NCI-H1694 (cell line): ENCODE measurements around the gene ZNF670.
"Not testable (repeated sequence)": the region's sequence is repeated elsewhere in the genome, so short reads cannot be mapped to it uniquely, and the experiment has no call there.

Experiments
- DNase-seq: peaks from one replicate; lab custom pipeline; 2025; lab: John Stamatoyannopoulos, UW

Gene ZNF670

GRCh38 chr1:247078258-247079140 lies at the start of gene ZNF670:
TSS of gene ZNF670 (minus strand) at chr1:247078811. CDS start at chr1:247078596, 215 bp downstream.
- peak; percentile 96 for DNase-seq

DNA sequence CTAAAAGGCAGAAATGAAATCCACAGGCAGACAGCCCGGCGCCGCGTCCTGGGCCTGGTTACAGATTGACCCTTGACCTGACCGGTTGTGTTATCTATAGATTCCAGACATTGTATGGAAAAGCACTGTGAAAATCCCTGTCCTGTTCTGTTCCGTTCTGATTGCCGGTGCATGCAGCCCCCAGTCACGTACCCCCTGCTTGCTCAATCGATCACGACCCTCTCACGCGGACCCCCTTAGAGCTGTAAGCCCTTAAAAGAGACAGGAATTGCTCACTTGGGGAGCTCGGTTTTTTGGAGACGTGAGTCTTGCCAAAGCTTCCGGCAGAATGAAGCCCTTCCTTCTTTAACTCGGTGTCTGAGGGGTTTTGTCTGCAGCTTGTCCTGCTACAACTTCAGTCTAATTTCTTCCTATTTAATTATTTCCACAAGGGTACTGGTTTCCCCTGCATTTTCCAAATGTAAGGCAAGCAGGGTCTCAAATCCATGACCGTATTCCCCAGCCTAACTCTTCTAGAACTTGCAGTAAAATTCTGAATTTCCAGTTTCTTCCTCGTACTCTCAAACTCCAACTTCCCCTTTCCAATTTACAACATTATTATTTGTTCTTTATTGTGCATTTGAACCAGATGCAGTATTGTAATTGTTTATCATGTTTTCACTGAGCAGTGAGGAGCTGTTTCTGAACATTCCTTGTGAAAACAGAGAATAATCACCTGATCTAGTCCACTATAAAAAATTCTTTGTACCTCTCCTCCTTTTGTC lies 49.1 kb upstream of the ZNF670 start:
- not testable (repeated sequence) for DNase-seq

DNA sequence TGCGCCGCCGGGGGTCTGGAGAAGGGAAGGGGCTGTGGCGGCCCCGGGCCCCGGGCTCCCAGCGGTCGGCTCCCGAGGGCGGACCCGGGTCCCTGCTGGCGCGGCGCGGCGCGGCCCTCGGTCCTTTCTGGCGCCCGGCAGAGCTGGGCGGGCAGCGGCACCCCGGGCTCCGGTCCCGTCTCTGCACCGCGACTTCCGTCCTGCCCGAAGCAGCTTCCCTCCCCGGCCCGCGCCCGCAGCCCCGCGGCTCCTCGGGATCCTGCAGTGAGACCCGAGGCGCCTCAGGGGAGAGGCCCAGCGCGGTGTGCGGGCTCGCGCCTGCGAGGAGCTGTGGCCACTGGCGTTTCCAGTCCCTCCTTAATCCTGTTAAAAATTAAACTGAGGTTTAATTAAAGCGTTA lies 48.0 kb upstream of the ZNF670 start:
- not testable (repeated sequence) for DNase-seq

- not testable (repeated sequence) for DNase-seq
Measured at GRCh38 chr1:247126166-247126565, 47.6 kb upstream of the ZNF670 start.

GRCh38 chr1:247121382-247121781 lies 42.8 kb upstream of the ZNF670 start:
- DNase-seq: no peak

DNA sequence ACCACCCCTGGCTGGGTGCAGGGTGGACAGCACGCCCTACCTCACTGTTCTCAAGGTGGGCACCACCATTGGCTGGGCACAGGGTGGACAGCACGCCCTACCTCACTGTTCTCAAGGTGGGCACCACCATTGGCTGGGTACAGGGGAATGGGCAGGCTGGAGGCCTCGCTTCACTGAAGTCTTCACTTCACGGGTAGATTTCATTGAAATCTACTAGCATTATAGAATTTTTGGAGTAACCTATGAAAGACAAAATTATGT lies 41.7 kb upstream of the ZNF670 start:
- not testable (repeated sequence) for DNase-seq

GRCh38 chr1:247119600-247120407 lies 41.2 kb upstream of the ZNF670 start:
- no peak for DNase-seq

- DNase-seq: no peak
Measured at GRCh38 chr1:247118946-247119446, 40.4 kb upstream of the ZNF670 start.

GRCh38 chr1:247115545-247115944 lies 36.9 kb upstream of the ZNF670 start:
- no peak for DNase-seq

- no peak for DNase-seq
Measured at GRCh38 chr1:247115141-247115510, 36.5 kb upstream of the ZNF670 start.

- no peak for DNase-seq
Measured at GRCh38 chr1:247114351-247115140, 35.9 kb upstream of the ZNF670 start.

- DNase-seq: no peak
Measured at GRCh38 chr1:247113733-247114271, 35.2 kb upstream of the ZNF670 start.

GRCh38 chr1:247113094-247113497 lies 34.5 kb upstream of the ZNF670 start:
- DNase-seq: no peak

DNA sequence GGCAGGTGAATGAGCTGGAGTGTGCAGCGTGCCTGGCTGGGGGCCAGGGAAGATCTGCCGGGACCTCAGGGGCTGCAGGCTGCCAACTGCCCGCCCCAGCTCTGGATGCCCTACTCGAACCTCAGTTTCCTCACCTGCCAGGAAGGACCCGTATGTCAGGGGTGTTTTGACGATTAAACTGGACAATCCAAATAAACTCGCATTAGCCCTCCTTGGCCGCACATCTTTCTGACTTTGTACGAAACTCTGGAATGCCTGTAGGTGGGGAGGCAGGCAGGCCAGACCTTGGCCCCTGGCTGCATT lies 33.8 kb upstream of the ZNF670 start:
- DNase-seq: no peak

- DNase-seq: peak; percentile 8
Measured at GRCh38 chr1:247111700-247112478, 33.3 kb upstream of the ZNF670 start.

DNA sequence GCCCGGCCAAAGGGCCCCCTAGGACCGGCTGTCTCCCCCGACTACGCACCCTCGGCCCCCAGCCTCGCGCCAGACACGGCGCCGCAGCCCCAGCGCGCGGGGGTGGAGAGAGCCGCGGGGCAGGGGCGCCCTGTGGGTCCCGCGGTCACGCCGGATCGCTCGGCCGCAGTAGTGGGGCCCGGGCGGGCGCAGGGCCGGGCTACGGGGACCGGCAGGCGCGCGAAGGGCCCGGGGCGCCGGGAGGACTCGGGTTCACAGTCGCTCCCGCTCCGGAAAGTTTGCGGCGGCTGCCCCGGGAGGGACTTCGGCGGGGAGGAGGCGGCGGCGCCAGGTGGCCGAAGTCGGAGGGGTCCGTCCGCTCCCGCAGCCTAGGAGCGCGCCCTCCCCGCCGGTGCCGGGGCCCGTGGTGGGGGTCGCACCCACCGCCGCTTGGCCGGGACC lies 32.7 kb upstream of the ZNF670 start:
- DNase-seq: no peak

- DNase-seq: no peak
Measured at GRCh38 chr1:247110627-247111258, 32.1 kb upstream of the ZNF670 start.

- DNase-seq: no peak
Measured at GRCh38 chr1:247107694-247108093, 29.1 kb upstream of the ZNF670 start.

GRCh38 chr1:247105966-247106365 lies 27.4 kb upstream of the ZNF670 start:
- no peak for DNase-seq

DNA sequence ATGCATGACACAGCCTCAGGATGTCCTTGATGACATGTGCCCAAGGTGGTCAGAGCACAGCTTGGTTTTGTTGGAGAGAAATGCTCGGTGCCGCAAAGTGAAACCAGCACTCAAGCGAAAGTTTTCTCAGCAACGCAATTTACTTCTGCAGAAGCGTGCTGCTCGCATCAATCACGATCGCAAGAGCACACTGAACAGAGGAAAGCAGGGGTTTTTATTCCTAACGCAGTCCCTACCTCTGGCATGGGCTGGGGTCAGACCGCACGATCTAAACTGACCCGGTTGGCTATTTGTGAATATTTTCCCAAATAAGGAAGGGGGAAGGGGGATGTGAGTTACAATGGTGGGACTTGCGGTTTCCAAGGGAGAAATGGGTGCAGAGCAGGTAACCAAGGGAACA lies 26.4 kb upstream of the ZNF670 start:
- no peak for DNase-seq
